Chondrocyte (in vitro differentiated cells): ENCODE measurements around the gene UBA6. TPM values are rescaled to one million over a fixed set of nuclear protein-coding genes. Genes with fewer than 3 reads are reported as not detected.
"Not testable (repeated sequence)": the region's sequence is repeated elsewhere in the genome, so short reads cannot be mapped to it uniquely, and the experiment has no call there.

Source experiments
- DNase-seq: peaks from one replicate; pipeline ENCODE4 v3.0.0; 2021; ENCODE audit warnings: mixed read lengths, low spot score
- H3K27ac Mint-ChIP-seq: one replicate; pipeline ENCODE4 v1.8.0; 2021; ENCODE audit warnings: mild to moderate bottlenecking, moderate library complexity, mixed read lengths; ENCODE audit not compliant: unreplicated experiment
- H3K27me3 Mint-ChIP-seq: 2 replicates; pipeline ENCODE4 v1.8.0; 2021; ENCODE audit warnings: low read depth, mixed read lengths
- H3K36me3 Mint-ChIP-seq: 2 replicates; pipeline ENCODE4 v1.8.0; 2021; ENCODE audit warnings: low read depth, mixed read lengths
- H3K4me1 Mint-ChIP-seq: 2 replicates; pipeline ENCODE4 v1.8.0; 2021; ENCODE audit warnings: low read depth, mild to moderate bottlenecking, mixed read lengths
- H3K4me3 Mint-ChIP-seq: one replicate; pipeline ENCODE4 v1.8.0; 2021; ENCODE audit warnings: mild to moderate bottlenecking, moderate library complexity, mixed read lengths; ENCODE audit not compliant: unreplicated experiment
- H3K9me3 Mint-ChIP-seq: 2 replicates; pipeline ENCODE4 v1.8.0; 2021; ENCODE audit warnings: low read depth, mixed read lengths
- CTCF ChIP-seq: fragments of 200-600 bp; sonication (generic); IDR thresholded peaks from 2 replicates; pipeline ENCODE4 v1.5.0; 2021; ENCODE audit warnings: antibody characterized with exemption, mild to moderate bottlenecking, moderate library complexity
- total RNA-seq: library from RNA; stranded (reverse); gene quantifications from 3 replicates; pipeline ENCODE4 v1.2.1, GENCODE V29; 2021

UBA6 gene
- total RNA-seq, 1 donor from 2014 or later = 61.7 TPM

GRCh38 chr4:67743194-67743593 is 42.2 kb upstream of the UBA6 start:
- Mint-ChIP-seq H3K4me3 (no peak overlapping the region), H3K36me3 (no peaks in the 10 kb centered on the region), H3K4me1 (peaks cover 6% of the 10 kb centered on the region), H3K27me3 (no peaks in the 10 kb centered on the region), H3K9me3 (no peaks in the 10 kb centered on the region), H3K27ac (no peak overlapping the region)
- TF ChIP-seq CTCF = no peak
- DNase-seq = no peak

- Mint-ChIP-seq H3K4me3 (no peak overlapping the region), H3K36me3 (peaks cover 7% of the 10 kb centered on the region), H3K9me3 (peaks cover 9% of the 10 kb centered on the region), H3K4me1 (no peaks in the 10 kb centered on the region), H3K27ac (no peak overlapping the region), H3K27me3 (no peaks in the 10 kb centered on the region)
- no peak for TF ChIP-seq CTCF
- DNase-seq = no peak
Observed at GRCh38 chr4:67736262-67736661, 35.3 kb upstream of the UBA6 start.

- no peak for DNase-seq
- Mint-ChIP-seq H3K27me3 (no peaks in the 10 kb centered on the region), H3K4me1 (no peaks in the 10 kb centered on the region), H3K27ac (no peak overlapping the region), H3K36me3 (peaks cover 10% of the 10 kb centered on the region), H3K9me3 (peaks cover 9% of the 10 kb centered on the region), H3K4me3 (no peak overlapping the region)
- TF ChIP-seq CTCF = no peak
Observed at GRCh38 chr4:67735325-67735724, 34.4 kb upstream of the UBA6 start.

GRCh38 chr4:67730511-67730910 is 29.6 kb upstream of the UBA6 start:
- not testable (repeated sequence) for H3K4me3 Mint-ChIP-seq, H3K27me3 Mint-ChIP-seq, H3K4me1 Mint-ChIP-seq, H3K27ac Mint-ChIP-seq, DNase-seq
- H3K9me3 Mint-ChIP-seq = peaks cover 19% of the 10 kb centered on the region
- peaks cover 14% of the 10 kb centered on the region for H3K36me3 Mint-ChIP-seq

GRCh38 chr4:67727124-67727850 is 26.3 kb upstream of the UBA6 start:
- H3K4me3 Mint-ChIP-seq = no peak overlapping the region
- no peak overlapping the region for H3K27ac Mint-ChIP-seq
- TF ChIP-seq CTCF = no peak
- no peaks in the 10 kb centered on the region for H3K27me3 Mint-ChIP-seq
- peaks cover 12% of the 10 kb centered on the region for H3K36me3 Mint-ChIP-seq
- no peak for DNase-seq
- peaks cover 5% of the 10 kb centered on the region for H3K4me1 Mint-ChIP-seq
- H3K9me3 Mint-ChIP-seq = peaks cover 19% of the 10 kb centered on the region

GRCh38 chr4:67725981-67726380 is 25.0 kb upstream of the UBA6 start:
- H3K4me1 Mint-ChIP-seq = peaks cover 8% of the 10 kb centered on the region
- no peak overlapping the region for H3K4me3 Mint-ChIP-seq
- peaks cover 8% of the 10 kb centered on the region for H3K36me3 Mint-ChIP-seq
- H3K9me3 Mint-ChIP-seq = peaks cover 10% of the 10 kb centered on the region
- TF ChIP-seq CTCF = no peak
- no peaks in the 10 kb centered on the region for H3K27me3 Mint-ChIP-seq
- no peak overlapping the region for H3K27ac Mint-ChIP-seq
- DNase-seq = no peak
